Liver (tissue), 9 donors: ENCODE results near the gene GNG8. TPM values are rescaled to one million over a fixed set of nuclear protein-coding genes. Genes with fewer than 3 reads are reported as not detected.

Source experiments
- DNase-seq: peaks from one replicate; pipeline ENCODE4 v3.0.0-alpha.2; 2017; ENCODE audit warnings: low spot score
- H3K27ac ChIP-seq, 2 donors: one replicate each; pipeline ENCODE4 v1.7.0; 2013; ENCODE audit warnings: inconsistent platforms in 2 of 2, low read length in 2 of 2, control low read depth in 1 of 2, low read depth in 1 of 2, mild to moderate bottlenecking in 1 of 2
- H3K27me3 ChIP-seq, 4 donors: one replicate each; pipeline versions ENCODE4 v1.6.1 to v1.7.0; 2013; ENCODE audit warnings: low read length in 3 of 4, inconsistent platforms in 1 of 4, mild to moderate bottlenecking in 1 of 4, moderate library complexity in 1 of 4; ENCODE audit not compliant: control insufficient read depth in 4 of 4, insufficient read depth in 4 of 4
- H3K36me3 ChIP-seq, 4 donors: one replicate each; pipeline versions ENCODE4 v1.6.1 to v1.7.0; 2013; ENCODE audit warnings: low read length in 3 of 4, mild to moderate bottlenecking in 3 of 4, low read depth in 1 of 4, moderate library complexity in 1 of 4; ENCODE audit not compliant: control insufficient read depth in 4 of 4, insufficient read depth in 3 of 4
- H3K4me1 ChIP-seq, 4 donors: one replicate each; pipeline versions ENCODE4 v1.6.1 to v1.7.0; 2013; ENCODE audit warnings: low read length in 3 of 4, mild to moderate bottlenecking in 3 of 4, moderate library complexity in 1 of 4; ENCODE audit not compliant: control insufficient read depth in 4 of 4, insufficient read depth in 4 of 4
- H3K4me3 ChIP-seq, 3 donors: one replicate each; pipeline versions ENCODE4 v1.6.1 to v1.7.0; 2013; ENCODE audit warnings: low read length in 3 of 3, control low read depth in 1 of 3, low read depth in 1 of 3, mild to moderate bottlenecking in 1 of 3
- H3K9ac ChIP-seq, 2 donors: one replicate each; pipeline ENCODE4 v1.7.0; 2013; ENCODE audit warnings: low read length in 2 of 2, mild to moderate bottlenecking in 2 of 2, moderate library complexity in 2 of 2, control low read depth in 1 of 2, low read depth in 1 of 2
- H3K9me3 ChIP-seq, 4 donors: one replicate each; pipeline versions ENCODE4 v1.6.1 to v1.7.0; 2013; ENCODE audit warnings: low read length in 3 of 4; ENCODE audit not compliant: control insufficient read depth in 4 of 4
- ATF3 ChIP-seq: IDR thresholded peaks from 2 replicates; pipeline ENCODE4 v1.6.1; 2016; ENCODE audit warnings: antibody characterized with exemption
- EGR1 ChIP-seq, 2 donors: IDR thresholded peaks; 2 replicates each; pipeline ENCODE4 v1.6.1; 2016 to 2018; ENCODE audit warnings: antibody characterized with exemption in 2 of 2, low read depth in 2 of 2
- FOXA2 ChIP-seq: IDR thresholded peaks from 2 replicates; pipeline ENCODE4 v1.6.1; 2016; ENCODE audit warnings: antibody characterized with exemption
- GABPA ChIP-seq, 2 donors: IDR thresholded peaks in 1 of 2; conservative IDR thresholded peaks in 1 of 2; 2 replicates each; pipeline ENCODE4 v1.6.1; 2016; ENCODE audit warnings: antibody characterized with exemption in 2 of 2, mild to moderate bottlenecking in 1 of 2, moderate library complexity in 1 of 2
- HNF4A ChIP-seq, 2 donors: conservative IDR thresholded peaks; 2 replicates each; pipeline ENCODE4 v1.6.1; 2016; ENCODE audit warnings: antibody characterized with exemption in 2 of 2, mild to moderate bottlenecking in 2 of 2
- HNF4G ChIP-seq: IDR thresholded peaks from 2 replicates; pipeline ENCODE4 v1.6.1; 2016; ENCODE audit warnings: antibody characterized with exemption
- JUND ChIP-seq, 2 donors: IDR thresholded peaks; 2 replicates each; pipeline ENCODE4 v1.6.1; 2016; ENCODE audit warnings: antibody characterized with exemption in 2 of 2
- MAX ChIP-seq: IDR thresholded peaks from 2 replicates; pipeline ENCODE4 v1.6.1; 2016; ENCODE audit warnings: antibody characterized with exemption
- NR2F2 ChIP-seq: IDR thresholded peaks from 2 replicates; pipeline ENCODE4 v1.6.1; 2016; ENCODE audit warnings: antibody characterized with exemption
- RAD21 ChIP-seq, 2 donors: IDR thresholded peaks; 2 replicates each; pipeline ENCODE4 v1.6.1; 2016; ENCODE audit warnings: antibody characterized with exemption in 2 of 2, mild to moderate bottlenecking in 2 of 2
- REST ChIP-seq: IDR thresholded peaks from 2 replicates; pipeline ENCODE4 v1.6.1; 2016; ENCODE audit warnings: antibody characterized with exemption, mild to moderate bottlenecking
- RXRA ChIP-seq, 2 donors: IDR thresholded peaks; 2 replicates each; pipeline ENCODE4 v1.6.1; 2017 to 2018; ENCODE audit warnings: antibody characterized with exemption in 2 of 2, mild to moderate bottlenecking in 1 of 2
- SP1 ChIP-seq: IDR thresholded peaks from 2 replicates; pipeline ENCODE4 v1.6.1; 2018; ENCODE audit warnings: antibody characterized with exemption, mild to moderate bottlenecking
- YY1 ChIP-seq: IDR thresholded peaks from 2 replicates; pipeline ENCODE4 v1.6.1; 2016; ENCODE audit warnings: antibody characterized with exemption, mild to moderate bottlenecking
- WGBS: extraction: QIAGEN DNeasy Blood & Tissue Kit; methylation state at CpG from one replicate; pipeline ENCODE4 v1.1.7; 2013; 5-methylcytosine and 5-hydroxymethylcytosine counted together
- polyA plus RNA-seq, 2 donors: library from polyadenylated mRNA; stranded (reverse) in 1 of 2; unstranded in 1 of 2; fragments of 200-250 nt in 1 of 2; fragments of >200 nt in 1 of 2; fragmentation: Nextera tagmentation in 1 of 2; extraction: Ambion mirVana in 1 of 2; gene quantifications; one replicate each; pipeline versions ENCODE4 v1.2.1 to v1.2.3, GENCODE V29; 2013 to 2015
- total RNA-seq, 2 donors: library from RNA; depleted of rRNA; stranded (reverse); fragments of >200 nt; gene quantifications; one replicate each; pipeline ENCODE4 v1.2.3, GENCODE V29; 2014
- donor health status: healthy.
- donor health status: healthy.
- donor health status: healthy.
- donor health status: healthy.
- donor health status: healthy.

Gene GNG8
- total and polyA plus RNA-seq, 4 donors, result not detected

- Histone ChIP-seq H3K4me3 (no peak overlapping the region), H3K9me3 (no peaks in the 10 kb centered on the region), H3K9ac (no peak overlapping the region), H3K27me3 (peaks cover 0 to 11% (median 4%) of the 10 kb centered on the region in 4 donors), H3K36me3 (no peaks in the 10 kb centered on the region), H3K27ac (no peak overlapping the region), H3K4me1 (peaks cover 0 to 2% (median 0%) of the 10 kb centered on the region in 4 donors)
- WGBS, result 29% methylated on average over 63 of the region's 63 CpGs
- TF ChIP-seq JUND (IDR thresholded peaks at IDR 0.05), result no peak
- TF ChIP-seq FOXA2, result no peak
- no peak for TF ChIP-seq ATF3
- TF ChIP-seq RXRA (IDR thresholded peaks at IDR 0.05), result no peak
- no peak for TF ChIP-seq EGR1 (IDR thresholded peaks at IDR 0.05; ENCODE audit: low read depth in 2 of 2)
- TF ChIP-seq HNF4A (conservative IDR thresholded peaks at IDR 0.05), result no peak
- TF ChIP-seq NR2F2, result no peak
- no peak for TF ChIP-seq HNF4G
- TF ChIP-seq GABPA (IDR thresholded peaks at IDR 0.05 in 1 of 2, conservative IDR thresholded peaks at IDR 0.05 in 1 of 2), result no peak
- no peak for DNase-seq
Measured at GRCh38 chr19:46648060-46648960, 12.3 kb upstream of the GNG8 start.

- 79% methylated on average over 3 of the region's 3 CpGs for WGBS
- no peak overlapping the region for H3K27ac ChIP-seq
- no peaks in the 10 kb centered on the region for H3K36me3 ChIP-seq
- no peak overlapping the region for H3K4me3 ChIP-seq
- no peak for DNase-seq
- H3K9me3 ChIP-seq, result no peaks in the 10 kb centered on the region
- peaks cover 0 to 2% (median 0%) of the 10 kb centered on the region in 4 donors for H3K4me1 ChIP-seq
- TF ChIP-seq EGR1 (IDR thresholded peaks at IDR 0.05; ENCODE audit: low read depth in 2 of 2) (no peak), RAD21 (IDR thresholded peaks at IDR 0.05) (no peak), HNF4G (no peak), SP1 (no peak), FOXA2 (no peak)
- H3K9ac ChIP-seq, result no peak overlapping the region
- H3K27me3 ChIP-seq, result peaks cover 0 to 11% (median 3%) of the 10 kb centered on the region in 4 donors
Measured at GRCh38 chr19:46646402-46646801, 10.4 kb upstream of the GNG8 start.

- TF ChIP-seq FOXA2 (no peak), MAX (no peak), YY1 (no peak), HNF4A (conservative IDR thresholded peaks at IDR 0.05) (no peak), REST (no peak), JUND (IDR thresholded peaks at IDR 0.05) (no peak), RXRA (IDR thresholded peaks at IDR 0.05) (no peak), NR2F2 (no peak)
- Histone ChIP-seq H3K27me3 (peaks cover 2 to 15% (median 4%) of the 10 kb centered on the region in 4 donors), H3K9ac (no peak overlapping the region), H3K9me3 (no peaks in the 10 kb centered on the region), H3K4me3 (no peak overlapping the region), H3K36me3 (no peaks in the 10 kb centered on the region), H3K27ac (no peak overlapping the region), H3K4me1 (peaks cover 0 to 2% (median 1%) of the 10 kb centered on the region in 4 donors)
- no peak for DNase-seq
- WGBS, result 49% methylated on average over 3 of the region's 3 CpGs
Measured at GRCh38 chr19:46644720-46645119, 8.7 kb upstream of the GNG8 start.
